HCT116 (cell line): ENCODE results near the gene S100Z. TPM values are rescaled to one million over a fixed set of nuclear protein-coding genes. Genes with fewer than 3 reads are reported as not detected.

Source experiments
- ATAC-seq: fragments of 200-7000 bp; cut with Tn5 transposase; 2 replicates; pipeline ENCODE4 v1.9.1; 2020; ENCODE audit warnings: mild to moderate bottlenecking, moderate library complexity
- BruUV-seq: library from RNA; stranded (reverse); fragments of 400-500 nt; replicated peaks from 2 replicates; lab custom pipeline; 2021; lab: Mats Ljungman, UMichigan
- CTCF ChIA-PET: fragments of 300-600 bp; sonication (Branson Sonifier 250); formaldehyde crosslinking; loops from one replicate; lab custom pipeline; 2021; ENCODE audit warnings: antibody characterized with exemption; lab: Charles Lee
- POLR2A ChIA-PET: fragments of 300-600, 350-600 bp; sonication (Branson Sonifier 250); formaldehyde crosslinking; loops from one replicate; lab custom pipeline; 2021; ENCODE audit warnings: antibody characterized with exemption; lab: Charles Lee
- RAD21 ChIA-PET, 2 experiments: fragments of 300-600 bp; sonication (Branson Sonifier 250); formaldehyde crosslinking; loops; one replicate each; lab custom pipeline; 2023; ENCODE audit warnings: low total read pairs in 2 of 2; ENCODE audit not compliant: uncharacterized antibody in 2 of 2, unreplicated experiment in 2 of 2, low non-redundant PET in 1 of 2; lab: Charles Lee
- DNase-seq: peaks from one replicate; pipeline ENCODE4 v3.0.0-alpha.2; 2010; ENCODE audit warnings: low read depth, low spot score
- H2AFZ ChIP-seq: fragments of 200-600 bp; shearing (Covaris generic), sonication (generic); 2 replicates; pipeline ENCODE4 v1.6.1; 2017; ENCODE audit warnings: low read depth, mixed run types, mixed read lengths, antibody characterized with exemption, low read length; ENCODE audit not compliant: poor library complexity, severe bottlenecking
- H3K27ac ChIP-seq: 2 replicates; pipeline ENCODE4 v1.5.1; 2012; ENCODE audit warnings: low read depth, low read length
- H3K27me3 ChIP-seq: fragments of 200-600 bp; sonication (generic); 2 replicates; pipeline ENCODE4 v1.6.1; 2016; ENCODE audit warnings: mixed run types, low read length, mixed read lengths; ENCODE audit not compliant: insufficient read depth
- H3K36me3 ChIP-seq, 2 experiments: fragments of 200-500 bp in 1 of 2; fragments of 200-600 bp in 1 of 2; sonication (Bioruptor generic) in 1 of 2; sonication (generic) in 1 of 2; 2 replicates each; pipeline versions ENCODE4 v1.5.1 to v1.6.1; 2014 to 2016; ENCODE audit warnings: low read length in 2 of 2, inconsistent platforms in 1 of 2, mixed read lengths in 1 of 2, mixed run types in 1 of 2; ENCODE audit not compliant: insufficient read depth in 2 of 2, control insufficient read depth in 1 of 2
- H3K4me1 ChIP-seq, 2 experiments: fragments of 200-600 bp in 1 of 2; sonication (generic) in 1 of 2; 2 replicates each; pipeline versions ENCODE4 v1.5.1 to v1.6.1; 2012 to 2017; ENCODE audit warnings: low read length in 2 of 2, inconsistent platforms in 1 of 2, mild to moderate bottlenecking in 1 of 2, mixed read lengths in 1 of 2, mixed run types in 1 of 2, moderate library complexity in 1 of 2; ENCODE audit not compliant: insufficient read depth in 2 of 2, control insufficient read depth in 1 of 2
- H3K4me2 ChIP-seq: fragments of 200-600 bp; sonication (generic); 2 replicates; pipeline ENCODE4 v1.6.1; 2017; ENCODE audit warnings: mixed run types, low read length, mixed read lengths
- H3K4me3 ChIP-seq, 2 experiments: fragments of 200-600 bp in 1 of 2; sonication (generic) in 1 of 2; replicated peaks in 1 of 2; 2 replicates each; pipeline ENCODE4 v1.5.1; 2011 to 2016; ENCODE audit warnings: low read length in 2 of 2, control low read depth in 1 of 2, low read depth in 1 of 2, mild to moderate bottlenecking in 1 of 2, mixed read lengths in 1 of 2, mixed run types in 1 of 2
- H3K79me2 ChIP-seq: fragments of 200-600 bp; sonication (generic); 2 replicates; pipeline ENCODE4 v1.6.1; 2017; ENCODE audit warnings: mild to moderate bottlenecking, mixed run types, low read length, moderate library complexity, mixed read lengths; ENCODE audit not compliant: insufficient read depth
- H3K9ac ChIP-seq: fragments of 200-600 bp; sonication (generic); 2 replicates; pipeline ENCODE4 v1.6.1; 2016; ENCODE audit warnings: low read length, mixed read lengths
- H3K9me2 ChIP-seq: fragments of 200-600 bp; sonication (generic), shearing (Covaris generic); 2 replicates; pipeline ENCODE4 v1.6.1; 2017; ENCODE audit warnings: mixed run types, mild to moderate bottlenecking, moderate library complexity; ENCODE audit not compliant: insufficient read depth
- H3K9me3 ChIP-seq, 2 experiments: fragments of 200-500 bp in 1 of 2; fragments of 200-600 bp in 1 of 2; sonication (Bioruptor generic) in 1 of 2; sonication (generic) in 1 of 2; 2 replicates each; pipeline ENCODE4 v1.6.1; 2014 to 2017; ENCODE audit warnings: low read length in 2 of 2, mixed read lengths in 2 of 2, inconsistent platforms in 1 of 2, low read depth in 1 of 2, mild to moderate bottlenecking in 1 of 2, mixed run types in 1 of 2, moderate library complexity in 1 of 2; ENCODE audit not compliant: control insufficient read depth in 1 of 2, insufficient read depth in 1 of 2
- H4K20me1 ChIP-seq: fragments of 200-600 bp; sonication (generic), shearing (Covaris generic); 2 replicates; pipeline ENCODE4 v1.6.1; 2017; ENCODE audit warnings: mixed run types, mild to moderate bottlenecking, moderate library complexity; ENCODE audit not compliant: insufficient read depth
- CBX3 ChIP-seq: IDR thresholded peaks from 2 replicates; pipeline ENCODE4 v1.6.1; 2012; ENCODE audit warnings: low read depth
- CEBPB ChIP-seq: IDR thresholded peaks from 2 replicates; pipeline ENCODE4 v1.6.1; 2012; ENCODE audit warnings: low read depth
- EGR1 ChIP-seq: IDR thresholded peaks from 2 replicates; pipeline ENCODE4 v1.6.1; 2012; ENCODE audit warnings: low read depth
- FOSL1 ChIP-seq: IDR thresholded peaks from 2 replicates; pipeline ENCODE4 v1.6.1; 2012; ENCODE audit warnings: low read depth
- JUND ChIP-seq: IDR thresholded peaks from 2 replicates; pipeline ENCODE4 v1.6.1; 2012
- MAX ChIP-seq: IDR thresholded peaks from 2 replicates; pipeline ENCODE4 v1.6.1; 2012
- POLR2A ChIP-seq: IDR thresholded peaks from 2 replicates; pipeline ENCODE4 v1.7.0; 2011; ENCODE audit warnings: borderline replicate concordance; ENCODE audit not compliant: insufficient read depth, insufficient read length; ENCODE audit errors: extremely low read depth
- POLR2AphosphoS5 ChIP-seq: IDR thresholded peaks from 2 replicates; pipeline ENCODE4 v1.6.1; 2011; ENCODE audit warnings: mild to moderate bottlenecking, low read depth, low read length, moderate library complexity
- RAD21 ChIP-seq: IDR thresholded peaks from 2 replicates; pipeline ENCODE4 v1.6.1; 2012; ENCODE audit warnings: low read depth, mild to moderate bottlenecking
- SIN3A ChIP-seq: IDR thresholded peaks from 2 replicates; pipeline ENCODE4 v1.6.1; 2012; ENCODE audit warnings: low read depth
- SP1 ChIP-seq: IDR thresholded peaks from 2 replicates; pipeline ENCODE4 v1.6.1; 2012; ENCODE audit warnings: low read depth
- SRF ChIP-seq: IDR thresholded peaks from 2 replicates; pipeline ENCODE4 v1.6.1; 2012; ENCODE audit warnings: low read depth
- TCF7L2 ChIP-seq: IDR thresholded peaks from 2 replicates; pipeline ENCODE4 v1.7.0; 2011; ENCODE audit warnings: borderline replicate concordance, inconsistent platforms; ENCODE audit not compliant: insufficient read depth, insufficient read length; ENCODE audit errors: extremely low read depth
- ZFX ChIP-seq: fragments of 450-650 bp; IDR thresholded peaks from 2 replicates; pipeline ENCODE4 v1.6.1; 2017
- intact Hi-C: fragments of 100-400 bp; cut with micrococcal nuclease; formaldehyde crosslinking; loops from 2 replicates; pipeline ENCODE4 v1.10.0; 2022
- total RNA-seq: library from RNA; stranded (reverse); gene quantifications from one replicate; pipeline ENCODE4 v1.2.1, GENCODE V29; 2021; ENCODE audit not compliant: unreplicated experiment

Gene S100Z
- total RNA-seq, 1 experiment from 2014 or later: not detected

- no peaks in the 10 kb centered on the region for H3K27me3 ChIP-seq
- peak overlapping the region; percentile 17 to 24 for H3K4me3 ChIP-seq
- no peaks in the 10 kb centered on the region for H4K20me1 ChIP-seq
- peak overlapping the region; percentile 40 for H3K9ac ChIP-seq
- ChIA-PET POLR2A (interaction anchor here (1.1 to 5.0 kb wide), 7 partner anchors 10 to 32 kb away, joined by 3 to 68 read pairs (median 4); partner anchors contain the start of gene F2RL1), CTCF (interaction anchor here (0.7 to 2.5 kb wide), 3 partner anchors 13 to 80 kb away, joined by 3 to 10 read pairs (median 8); partner anchors contain the start of gene F2RL1), RAD21 (interaction anchor here in 1 of 2 experiments (0.6 kb wide), 1 partner anchor 30 kb away, joined by 5 read pairs; no protein-coding TSS in a partner anchor)
- DNase-seq: peak; percentile 94
- intact Hi-C loops: no loop called here
- H3K36me3 ChIP-seq: no peaks in the 10 kb centered on the region
- no peaks in the 10 kb centered on the region for H3K79me2 ChIP-seq
- peak overlapping the region; percentile 67 for H3K4me2 ChIP-seq
- peak; percentile 79 for ATAC-seq
- H3K9me2 ChIP-seq: no peaks in the 10 kb centered on the region
- no peaks in the 10 kb centered on the region for H3K9me3 ChIP-seq
- no peak overlapping the region for H2AFZ ChIP-seq
- TF ChIP-seq MAX (no peak; the same call in 1 of the 2 replicates), RAD21 (peak; percentile 26; the same call in 1 of the 2 replicates), SRF (peak; percentile 61), CEBPB (peak; percentile 82; the same call in 1 of the 2 replicates), TCF7L2 (peak; percentile 93), FOSL1 (peak; percentile 81), CBX3 (peak; percentile 80), SP1 (peak; percentile 87), POLR2A (no peak), JUND (peak; percentile 92), EGR1 (no peak), POLR2AphosphoS5 (0 out of 2 replicates have a peak, but pooled peaks have one; percentile 21), ZFX (no peak), SIN3A (peak; percentile 92)
- no TSS peak for BruUV-seq
- peaks cover 53 to 95% of the 10 kb centered on the region in 2 experiments for H3K4me1 ChIP-seq
- H3K27ac ChIP-seq: peak overlapping the region; percentile 72
Observed at GRCh38 chr5:76805821-76806505, 43.9 kb upstream of the S100Z start.
